Naive thymus-derived CD4-positive, alpha-beta T cell (primary cell): ENCODE measurements around the gene GNAL. TPM values are rescaled to one million over a fixed set of nuclear protein-coding genes. Genes with fewer than 3 reads are reported as not detected.

ENCODE experiments used
- ATAC-seq: fragments of 150-1000 bp; cut with Tn5 transposase; 2 replicates; pipeline ENCODE4 v1.10.0; 2021; ENCODE audit warnings: mild to moderate bottlenecking, moderate library complexity
- CTCF ChIA-PET: fragments of 350-600 bp; sonication (Branson Sonifier 250); formaldehyde crosslinking; loops from one replicate; lab custom pipeline; 2021; ENCODE audit warnings: antibody characterized with exemption; lab: Charles Lee
- POLR2A ChIA-PET: fragments of 350-600 bp; sonication (Branson Sonifier 250); formaldehyde crosslinking; loops from one replicate; lab custom pipeline; 2021; ENCODE audit warnings: antibody characterized with exemption, inconsistent platforms; lab: Charles Lee
- DNase-seq, 9 donors: peaks; one replicate each; pipeline versions ENCODE4 v3.0.0 to v3.0.0-alpha.2; 2020 to 2022; ENCODE audit warnings: mixed read lengths in 1 of 9
- H3K27ac ChIP-seq: one replicate; pipeline ENCODE4 v1.7.0; 2013; ENCODE audit warnings: mild to moderate bottlenecking, low read depth, low read length, moderate library complexity
- H3K27me3 ChIP-seq, 2 donors: one replicate each; pipeline ENCODE4 v1.7.0; 2013; ENCODE audit warnings: low read length in 2 of 2, mild to moderate bottlenecking in 2 of 2, moderate library complexity in 2 of 2; ENCODE audit not compliant: control insufficient read depth in 2 of 2, insufficient read depth in 2 of 2
- H3K36me3 ChIP-seq, 3 experiments: 1 replicate in 2 of 3; 2 replicates in 1 of 3; pipeline ENCODE4 v1.7.0; 2013; ENCODE audit warnings: low read length in 3 of 3, mild to moderate bottlenecking in 3 of 3, moderate library complexity in 1 of 3; ENCODE audit not compliant: insufficient read depth in 3 of 3, control insufficient read depth in 2 of 3
- H3K4me1 ChIP-seq, 2 donors: one replicate each; pipeline ENCODE4 v1.7.0; 2013; ENCODE audit warnings: low read length in 2 of 2, mild to moderate bottlenecking in 2 of 2, moderate library complexity in 1 of 2; ENCODE audit not compliant: control insufficient read depth in 2 of 2, insufficient read depth in 2 of 2
- H3K4me3 ChIP-seq: 2 replicates; pipeline ENCODE4 v1.7.0; 2013; ENCODE audit warnings: mild to moderate bottlenecking, low read length
- H3K9me3 ChIP-seq, 3 experiments: 1 replicate in 2 of 3; 2 replicates in 1 of 3; pipeline ENCODE4 v1.7.0; 2013; ENCODE audit warnings: low read length in 3 of 3; ENCODE audit not compliant: control insufficient read depth in 2 of 3
- H3K27ac Mint-ChIP-seq, 9 donors: one replicate each; pipeline ENCODE4 v1.8.0; 2020 to 2022; ENCODE audit warnings: mixed read lengths in 9 of 9, mild to moderate bottlenecking in 8 of 9, moderate library complexity in 5 of 9, inconsistent platforms in 2 of 9
- H3K27me3 Mint-ChIP-seq, 5 donors: one replicate each; pipeline ENCODE4 v1.8.0; 2021 to 2022; ENCODE audit warnings: mixed read lengths in 5 of 5, mild to moderate bottlenecking in 1 of 5
- H3K36me3 Mint-ChIP-seq, 5 donors: one replicate each; pipeline ENCODE4 v1.8.0; 2020 to 2022; ENCODE audit warnings: mixed read lengths in 5 of 5, mild to moderate bottlenecking in 3 of 5, inconsistent platforms in 1 of 5
- H3K4me1 Mint-ChIP-seq, 7 donors: one replicate each; pipeline ENCODE4 v1.8.0; 2020 to 2022; ENCODE audit warnings: mixed read lengths in 7 of 7, mild to moderate bottlenecking in 3 of 7, inconsistent platforms in 1 of 7
- H3K4me3 Mint-ChIP-seq, 10 donors: one replicate each; pipeline ENCODE4 v1.8.0; 2020 to 2022; ENCODE audit warnings: mild to moderate bottlenecking in 10 of 10, mixed read lengths in 10 of 10, moderate library complexity in 6 of 10, inconsistent platforms in 2 of 10
- H3K9me3 Mint-ChIP-seq, 11 donors: one replicate each; pipeline ENCODE4 v1.8.0; 2020 to 2022; ENCODE audit warnings: mixed read lengths in 11 of 11, mild to moderate bottlenecking in 4 of 11, inconsistent platforms in 1 of 11, moderate library complexity in 1 of 11
- intact Hi-C, 2 donors: fragments of 100-400 bp; cut with micrococcal nuclease; formaldehyde crosslinking; loops; one replicate each; pipeline ENCODE4 v1.15.1; 2023
- polyA plus RNA-seq, 2 donors: library from polyadenylated mRNA; unstranded; fragments of 300-500 nt; fragmentation: Illumina TruSeq; gene quantifications; one replicate each; pipeline ENCODE4 v1.2.3, GENCODE V29; 2021
- total RNA-seq, 6 experiments: library from RNA in 5 of 6; stranded (reverse) in 5 of 6; gene quantifications; 1 replicate in 5 of 6; 2 replicates in 1 of 6; pipeline ENCODE4 v1.2.3 and lab custom pipeline; 2021 to 2026

The GNAL gene
- total and polyA plus RNA-seq, 7 experiments from 2014 or later = 0.09 to 1.4 (median 0.67) TPM

DNA sequence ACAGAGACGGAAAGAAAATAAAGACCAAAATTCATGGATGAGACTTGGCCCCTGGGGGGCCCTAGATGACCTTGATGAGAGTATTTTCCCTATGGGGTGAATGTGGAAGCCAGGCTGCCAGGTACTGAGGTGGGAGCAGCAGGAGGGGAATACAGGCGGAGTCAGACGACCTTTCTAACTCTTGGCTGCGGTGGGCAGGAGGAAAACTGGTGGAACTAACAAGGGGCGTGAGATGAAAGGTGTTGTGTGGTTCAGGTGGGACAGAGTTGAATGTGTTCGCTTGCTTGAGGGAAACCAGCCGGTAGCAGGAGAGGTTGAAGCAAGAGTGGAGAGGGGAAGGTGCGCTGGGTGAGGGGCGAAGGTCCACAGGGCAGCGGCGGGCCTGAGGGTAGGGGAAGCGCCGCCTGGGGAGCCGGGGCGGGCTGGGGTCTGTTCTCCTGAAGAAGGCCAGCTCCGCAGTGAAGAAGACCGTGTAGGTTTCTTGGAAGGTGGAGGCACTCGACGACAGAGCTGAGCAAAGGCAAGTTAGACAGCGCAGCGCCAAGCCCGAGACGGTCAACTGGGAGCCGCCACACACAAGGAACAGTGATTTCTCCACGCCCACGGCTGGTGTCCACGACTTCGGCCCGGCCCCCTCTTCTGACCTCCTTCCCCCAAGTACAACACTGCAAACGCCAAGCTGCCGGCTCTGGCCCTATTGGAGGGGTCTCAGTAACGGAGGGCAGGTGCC is 61.7 kb downstream of the GNAL start:
- ATAC-seq (no peak), DNase-seq (no peak)
- H3K36me3 Mint-ChIP-seq = peaks cover 0 to 7% (median 0%) of the 10 kb centered on the region in 5 donors
- intact Hi-C loops = no loop called here
- H3K4me3 ChIP-seq = no peak overlapping the region
- peak overlapping the region in 6 of 10 donors; percentile 15 to 68 (median 56) for H3K4me3 Mint-ChIP-seq
- peaks cover 0 to 4% of the 10 kb centered on the region in 2 donors for H3K27me3 ChIP-seq
- ChIA-PET POLR2A (no interaction called here), CTCF (no interaction called here)
- no peaks in the 10 kb centered on the region for H3K9me3 ChIP-seq
- H3K27me3 Mint-ChIP-seq = peaks cover 54 to 76% (median 67%) of the 10 kb centered on the region in 5 donors
- no peak overlapping the region for H3K27ac ChIP-seq
- no peaks in the 10 kb centered on the region for H3K36me3 ChIP-seq
- no peaks in the 10 kb centered on the region for H3K4me1 ChIP-seq
- no peaks in the 10 kb centered on the region for H3K9me3 Mint-ChIP-seq
- peaks cover 6 to 21% (median 14%) of the 10 kb centered on the region in 7 donors for H3K4me1 Mint-ChIP-seq
- peak overlapping the region in 1 of 9 donors; percentile 47 for H3K27ac Mint-ChIP-seq

DNA sequence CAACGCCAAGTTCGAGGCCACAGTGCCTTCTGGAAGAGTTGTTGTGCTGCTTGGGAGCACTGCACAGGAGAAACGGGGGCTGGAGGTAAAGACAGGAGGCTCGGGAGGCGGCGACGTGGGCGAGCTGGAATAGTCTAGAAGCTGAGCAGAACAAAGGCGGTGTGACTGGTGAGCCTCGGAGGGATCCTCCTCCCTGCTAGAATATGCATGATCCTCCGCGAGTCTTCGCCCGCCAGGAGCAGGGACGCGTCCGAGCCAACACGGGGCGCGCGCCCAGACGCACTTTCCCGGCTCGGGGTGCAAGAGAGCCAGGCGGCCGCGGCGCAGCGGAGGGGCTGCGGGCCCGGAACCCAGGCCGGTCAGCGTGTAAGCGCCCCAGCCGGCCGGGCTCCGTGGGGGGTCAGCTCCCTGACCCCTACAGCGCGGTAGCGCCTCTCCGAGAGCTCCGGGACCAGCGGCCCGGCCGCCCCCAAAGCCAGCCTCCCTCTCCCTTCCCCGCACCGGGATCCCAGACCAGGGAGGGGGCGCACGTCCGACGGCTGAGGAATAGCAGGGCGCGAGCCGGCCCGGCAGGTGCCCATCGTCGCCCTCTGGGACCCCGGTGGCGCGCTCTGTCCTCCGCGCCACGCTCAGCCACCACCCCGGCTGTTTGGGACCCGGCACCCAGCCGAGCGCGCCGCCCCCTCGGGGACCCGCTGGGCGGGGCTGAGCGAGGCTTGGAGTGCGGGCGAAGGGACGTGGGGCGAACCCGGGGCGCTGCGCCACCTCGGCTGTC is 62.5 kb downstream of the GNAL start:
- no peak overlapping the region for H3K4me3 ChIP-seq
- H3K27me3 ChIP-seq = peaks cover 0 to 4% of the 10 kb centered on the region in 2 donors
- no peaks in the 10 kb centered on the region for H3K4me1 ChIP-seq
- ATAC-seq (no peak), DNase-seq (no peak)
- H3K36me3 ChIP-seq = no peaks in the 10 kb centered on the region
- intact Hi-C loops = no loop called here
- peak overlapping the region in 7 of 10 donors; percentile 38 to 82 (median 72) for H3K4me3 Mint-ChIP-seq
- no peak overlapping the region for H3K27ac ChIP-seq
- peaks cover 6 to 21% (median 14%) of the 10 kb centered on the region in 7 donors for H3K4me1 Mint-ChIP-seq
- H3K9me3 ChIP-seq = no peaks in the 10 kb centered on the region
- ChIA-PET POLR2A (no interaction called here), CTCF (no interaction called here)
- peaks cover 0 to 7% (median 0%) of the 10 kb centered on the region in 5 donors for H3K36me3 Mint-ChIP-seq
- H3K9me3 Mint-ChIP-seq = no peaks in the 10 kb centered on the region
- H3K27ac Mint-ChIP-seq = no peak overlapping the region
- H3K27me3 Mint-ChIP-seq = peaks cover 50 to 70% (median 65%) of the 10 kb centered on the region in 5 donors

DNA sequence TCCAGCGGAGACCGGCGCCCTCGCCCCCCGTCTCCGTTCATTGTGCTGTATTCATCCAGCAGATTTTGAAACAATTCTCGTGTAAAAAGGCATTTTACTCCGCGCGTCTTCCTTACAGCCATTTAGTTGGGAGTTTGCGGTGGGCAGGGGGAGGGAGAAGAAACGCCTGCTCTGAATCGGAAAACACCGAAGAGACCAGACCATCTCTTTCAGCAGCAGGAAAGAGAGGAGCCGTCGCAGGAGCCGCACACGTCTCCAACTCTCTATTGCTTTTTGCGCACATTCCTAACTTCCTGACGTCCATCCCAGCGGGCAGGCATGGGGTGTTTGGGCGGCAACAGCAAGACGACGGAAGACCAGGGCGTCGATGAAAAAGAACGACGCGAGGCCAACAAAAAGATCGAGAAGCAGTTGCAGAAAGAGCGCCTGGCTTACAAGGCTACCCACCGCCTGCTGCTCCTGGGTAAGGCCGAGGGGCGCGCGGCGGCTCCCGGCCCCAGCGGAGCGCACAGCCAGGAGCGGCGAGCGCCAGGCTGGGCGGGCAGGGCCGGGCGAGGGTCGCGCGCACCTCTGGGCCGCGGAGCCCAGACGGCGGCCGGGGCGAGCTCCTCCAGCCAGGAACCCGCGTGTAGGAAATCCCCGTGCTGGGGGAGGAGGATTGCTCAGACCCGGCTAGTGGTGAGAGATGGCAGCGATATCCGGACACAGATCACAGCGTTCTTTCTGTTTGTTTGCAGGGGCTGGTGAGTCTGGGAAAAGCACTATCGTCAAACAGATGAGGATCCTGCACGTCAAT is 63.2 kb downstream of the GNAL start:
- CTCF ChIA-PET = no interaction called here
- intact Hi-C loops = no loop called here
- Mint-ChIP-seq H3K9me3 (no peaks in the 10 kb centered on the region), H3K4me3 (peak overlapping the region in 9 of 10 donors; percentile 54 to 82 (median 75)), H3K27me3 (peaks cover 44 to 68% (median 61%) of the 10 kb centered on the region in 5 donors), H3K27ac (peak overlapping the region in 1 of 9 donors; percentile 35), H3K4me1 (peaks cover 6 to 21% (median 14%) of the 10 kb centered on the region in 7 donors), H3K36me3 (peaks cover 0 to 7% (median 0%) of the 10 kb centered on the region in 5 donors)
- ATAC-seq = peak; percentile 53
- no peak for DNase-seq
- no peaks in the 10 kb centered on the region for H3K36me3 ChIP-seq
- H3K9me3 ChIP-seq = no peaks in the 10 kb centered on the region
- peaks cover 0 to 4% of the 10 kb centered on the region in 2 donors for H3K27me3 ChIP-seq
- H3K4me3 ChIP-seq = no peak overlapping the region
- no peaks in the 10 kb centered on the region for H3K4me1 ChIP-seq
- POLR2A ChIA-PET = no interaction called here
- H3K27ac ChIP-seq = no peak overlapping the region

DNA sequence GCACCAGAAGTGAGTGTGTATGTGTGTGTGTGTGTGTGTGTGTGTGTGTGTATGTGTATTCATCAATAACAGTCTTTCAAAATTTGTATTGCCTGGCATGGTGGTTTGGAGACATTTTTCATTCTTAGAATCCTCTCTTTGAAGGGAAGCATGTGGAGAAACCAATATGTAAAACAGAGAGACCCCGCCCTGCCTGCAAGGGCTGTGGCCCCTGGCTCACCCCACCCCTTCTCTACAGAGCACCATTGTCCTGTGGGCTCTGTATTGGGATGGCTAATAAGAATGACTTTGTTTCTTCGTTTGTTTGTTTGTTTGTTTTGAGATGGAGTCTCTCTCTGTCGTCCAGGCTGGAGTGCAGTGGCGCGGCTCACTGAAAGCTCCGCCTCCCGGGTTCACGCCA is 65.9 kb downstream of the GNAL start:
- Histone ChIP-seq H3K36me3 (no peaks in the 10 kb centered on the region), H3K27me3 (peaks cover 0 to 4% of the 10 kb centered on the region in 2 donors), H3K4me1 (no peaks in the 10 kb centered on the region), H3K4me3 (no peak overlapping the region), H3K9me3 (no peaks in the 10 kb centered on the region), H3K27ac (no peak overlapping the region)
- no peak overlapping the region for H3K4me3 Mint-ChIP-seq
- H3K9me3 Mint-ChIP-seq = no peaks in the 10 kb centered on the region
- CTCF ChIA-PET = no interaction called here
- H3K4me1 Mint-ChIP-seq = peaks cover 6 to 18% (median 14%) of the 10 kb centered on the region in 7 donors
- DNase-seq (no peak), ATAC-seq (no peak)
- peaks cover 32 to 61% (median 55%) of the 10 kb centered on the region in 5 donors for H3K27me3 Mint-ChIP-seq
- no peak overlapping the region for H3K27ac Mint-ChIP-seq
- intact Hi-C loops = no loop called here
- POLR2A ChIA-PET = no interaction called here
- H3K36me3 Mint-ChIP-seq = peaks cover 0 to 5% (median 0%) of the 10 kb centered on the region in 5 donors

DNA sequence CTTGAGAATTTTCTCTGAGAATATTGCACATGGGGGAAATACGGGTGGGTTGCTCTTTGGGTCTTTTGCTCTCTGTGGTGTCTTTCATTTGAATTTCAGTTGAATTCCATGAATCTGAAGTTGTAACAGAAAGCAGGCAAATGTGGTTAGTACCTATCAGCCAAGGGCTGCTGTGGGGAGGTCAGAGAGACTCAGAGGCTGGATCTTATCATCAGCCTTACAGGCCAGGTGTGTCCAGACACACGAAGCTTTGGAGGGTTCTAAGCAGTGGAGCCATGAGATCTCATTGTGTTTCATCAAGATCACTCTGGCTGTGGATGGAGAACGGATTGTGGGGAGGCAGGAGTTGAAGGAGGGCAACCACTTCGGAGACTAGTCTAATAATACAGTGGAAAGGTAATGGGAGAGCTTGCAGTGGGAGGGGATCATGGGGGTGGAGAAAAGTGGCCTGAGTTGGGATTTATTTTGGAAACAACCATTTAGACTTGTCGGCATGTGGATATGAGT is 68.1 kb downstream of the GNAL start:
- no peaks in the 10 kb centered on the region for H3K36me3 Mint-ChIP-seq
- Histone ChIP-seq H3K9me3 (no peaks in the 10 kb centered on the region), H3K27me3 (peaks cover 0 to 4% of the 10 kb centered on the region in 2 donors), H3K36me3 (no peaks in the 10 kb centered on the region), H3K4me3 (no peak overlapping the region), H3K27ac (no peak overlapping the region), H3K4me1 (no peaks in the 10 kb centered on the region)
- no peak for ATAC-seq
- DNase-seq = no peak
- ChIA-PET CTCF (interaction anchor here (0.6 kb wide), 1 partner anchor 24 kb away, joined by 3 read pairs; no protein-coding TSS in a partner anchor), POLR2A (no interaction called here)
- intact Hi-C loops = no loop called here
- H3K4me1 Mint-ChIP-seq = peaks cover 2 to 5% (median 3%) of the 10 kb centered on the region in 7 donors
- H3K9me3 Mint-ChIP-seq = no peaks in the 10 kb centered on the region
- H3K27ac Mint-ChIP-seq = no peak overlapping the region
- no peak overlapping the region for H3K4me3 Mint-ChIP-seq
- peaks cover 15 to 44% (median 38%) of the 10 kb centered on the region in 5 donors for H3K27me3 Mint-ChIP-seq

DNA sequence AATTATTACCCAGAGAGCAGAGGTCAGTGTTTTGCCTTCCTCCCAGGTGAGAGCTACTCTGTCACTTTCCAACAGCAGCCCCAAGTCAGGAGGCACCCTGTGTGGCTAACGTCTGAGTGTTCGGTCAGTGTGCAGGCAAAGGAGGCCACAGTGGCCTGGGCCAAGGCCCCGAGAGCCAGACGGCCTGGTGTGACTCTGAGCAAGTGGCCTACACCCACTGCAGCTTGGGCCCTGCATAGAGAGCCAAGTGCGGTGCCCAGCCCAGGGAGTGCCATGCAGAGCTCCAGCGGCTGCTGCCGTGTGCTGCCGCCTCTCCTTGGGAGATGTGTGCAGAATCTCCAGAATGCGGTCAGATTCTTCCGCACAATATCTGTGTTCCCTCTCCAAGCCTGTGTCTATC is 70.4 kb downstream of the GNAL start:
- ATAC-seq = no peak
- intact Hi-C loops = no loop called here
- H3K4me1 Mint-ChIP-seq = peaks cover 0 to 3% (median 0%) of the 10 kb centered on the region in 7 donors
- CTCF ChIA-PET = no interaction called here
- DNase-seq = no peak
- Histone ChIP-seq H3K27me3 (no peaks in the 10 kb centered on the region), H3K4me1 (no peaks in the 10 kb centered on the region), H3K9me3 (no peaks in the 10 kb centered on the region), H3K27ac (no peak overlapping the region), H3K36me3 (no peaks in the 10 kb centered on the region), H3K4me3 (no peak overlapping the region)
- no peak overlapping the region for H3K4me3 Mint-ChIP-seq
- H3K9me3 Mint-ChIP-seq = no peaks in the 10 kb centered on the region
- H3K36me3 Mint-ChIP-seq = no peaks in the 10 kb centered on the region
- no peak overlapping the region for H3K27ac Mint-ChIP-seq
- peaks cover 5 to 24% (median 21%) of the 10 kb centered on the region in 5 donors for H3K27me3 Mint-ChIP-seq
- POLR2A ChIA-PET = no interaction called here
